SK-N-DZ (cell line): Measurements from ENCODE around the gene BSDC1. TPM values are rescaled to one million over a fixed set of nuclear protein-coding genes. Genes with fewer than 3 reads are reported as not detected.
A peak's percentile ranks its signal among the peaks of the same experiment; 100 is the strongest.
"Not testable (repeated sequence)": the region's sequence is repeated elsewhere in the genome, so short reads cannot be mapped to it uniquely, and the experiment has no call there.

Source experiments
- DNase-seq: peaks from one replicate; pipeline ENCODE4 v3.0.0-alpha.2; 2015; ENCODE audit warnings: low spot score
- polyA plus RNA-seq, 2 experiments: library from polyadenylated mRNA; depleted of rRNA; stranded (reverse); fragments of >200 nt; gene quantifications; 2 replicates each; pipeline ENCODE4 v1.2.3, GENCODE V29; 2014

BSDC1 gene
- 56.8 and 61.3 TPM in 2 replicates for polyA plus RNA-seq (2014; cell fraction: cytosol; rRNA removed)
- polyA plus RNA-seq (2014; cell fraction: nucleus; rRNA removed), result 58.1 and 69.7 TPM in 2 replicates

DNA sequence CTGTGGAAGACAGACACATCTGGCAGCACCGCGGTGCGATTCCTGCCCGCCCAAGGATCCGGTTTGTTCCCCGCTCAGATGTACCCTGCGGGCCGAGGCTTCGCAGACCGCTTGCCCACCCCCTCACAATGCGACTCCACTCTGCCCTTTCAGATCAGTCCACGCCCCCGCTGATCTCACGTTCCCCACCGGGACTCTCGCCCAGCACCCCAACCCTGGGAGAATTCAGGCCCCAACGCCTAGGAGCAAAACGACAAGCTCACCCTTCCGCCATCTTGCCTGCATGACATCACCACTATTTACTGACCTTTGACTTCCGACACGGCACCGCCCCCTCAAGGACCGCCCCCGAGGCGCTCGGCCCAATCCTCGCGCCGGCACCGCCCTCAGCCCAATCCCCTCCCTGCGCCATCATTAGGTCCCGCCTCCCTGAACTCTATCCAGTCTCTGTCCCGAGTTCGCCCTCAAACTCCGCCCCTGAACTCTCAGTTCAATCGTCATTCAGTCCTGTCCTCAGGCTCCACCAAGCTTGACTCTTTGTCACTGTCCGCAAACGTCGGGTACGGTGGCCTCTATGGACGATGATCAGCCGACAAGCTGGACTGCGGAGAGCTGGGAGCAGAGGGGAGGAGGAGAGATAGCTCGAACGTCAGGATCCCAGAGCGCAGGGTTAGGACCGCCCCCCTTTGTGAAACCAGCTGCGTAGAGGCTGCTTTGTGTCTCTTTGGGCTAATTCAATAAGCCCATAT lies at the start of gene BSDC1:
Gene BSDC1 (minus strand): TSS at position 301 of the 749 bp plus-strand sequence. CDS start 27 bp downstream, at position 274.
- peak; percentile 99 for DNase-seq

DNA sequence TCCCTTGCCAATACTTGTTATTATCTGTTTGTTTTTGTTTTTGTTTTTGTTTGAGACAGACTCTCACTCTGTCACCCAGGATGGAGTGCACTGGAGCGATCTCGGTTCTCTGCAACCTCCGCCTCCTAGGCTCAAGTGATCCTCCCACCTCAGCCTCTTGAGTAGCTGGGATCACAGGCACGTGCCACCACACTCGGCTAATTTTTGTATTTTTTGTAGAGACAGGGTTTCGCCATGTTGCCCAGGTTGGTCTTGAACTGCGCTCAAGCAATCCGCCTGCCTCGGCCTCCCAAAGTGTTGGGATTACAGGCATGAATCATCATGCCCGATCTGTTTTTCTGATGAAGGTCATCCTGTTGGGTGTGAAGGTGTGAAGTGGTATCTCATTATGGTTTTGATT lies 47.2 kb upstream of the BSDC1 start:
- DNase-seq, result not testable (repeated sequence)

- not testable (repeated sequence) for DNase-seq
These were observed 44.5 kb upstream of the BSDC1 start for GRCh38 chr1:32438777-32439176.

- no peak for DNase-seq
These were observed 43.9 kb upstream of the BSDC1 start for GRCh38 chr1:32438136-32438535.

- no peak for DNase-seq
These were observed 37.6 kb upstream of the BSDC1 start for GRCh38 chr1:32431736-32432400.

GRCh38 chr1:32427264-32427963 lies 33.2 kb upstream of the BSDC1 start:
- no peak for DNase-seq

GRCh38 chr1:32426489-32427255 lies 32.4 kb upstream of the BSDC1 start:
- DNase-seq, result peak; percentile 52

GRCh38 chr1:32421775-32422174 lies 27.5 kb upstream of the BSDC1 start:
- DNase-seq, result no peak

DNA sequence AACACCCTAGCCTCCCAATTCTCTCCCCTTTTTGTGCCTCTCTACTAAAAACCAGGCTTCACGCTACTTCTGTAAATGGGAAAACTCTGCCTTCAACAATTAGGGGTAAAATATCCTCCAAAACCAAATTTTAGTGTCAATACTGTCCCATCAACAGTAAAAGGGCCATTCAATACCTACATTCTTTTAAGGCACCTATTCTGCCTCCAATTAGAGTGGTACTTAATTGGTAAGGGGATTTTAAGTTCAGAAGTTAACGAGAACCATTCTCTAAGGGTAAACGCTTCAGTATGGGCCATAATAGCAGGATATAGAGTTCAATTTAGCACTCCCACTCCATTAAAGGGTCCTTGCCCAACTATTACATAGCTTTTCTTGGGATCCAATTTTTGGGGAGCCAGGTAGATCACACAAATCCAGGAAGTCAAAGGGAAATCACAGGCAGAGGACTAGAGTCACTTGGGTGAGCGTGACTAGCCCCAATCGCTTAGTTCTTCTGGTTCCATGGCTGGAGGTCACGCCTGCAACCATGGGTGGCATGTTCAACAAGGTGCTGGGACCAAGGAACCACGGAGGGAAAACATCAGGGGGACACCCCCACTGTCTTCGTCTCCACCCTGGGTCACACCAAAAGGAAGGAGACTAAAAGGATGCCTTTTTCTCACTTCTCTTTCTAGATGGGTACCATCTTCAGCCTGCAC lies 20.1 kb upstream of the BSDC1 start:
- no peak for DNase-seq

GRCh38 chr1:32413507-32414185 lies 19.4 kb upstream of the BSDC1 start:
- peak; percentile 72 for DNase-seq

GRCh38 chr1:32411261-32411660 lies 17.0 kb upstream of the BSDC1 start:
- no peak for DNase-seq

- no peak for DNase-seq
These were observed 12.4 kb upstream of the BSDC1 start for GRCh38 chr1:32406629-32407111.

- no peak for DNase-seq
These were observed 11.6 kb upstream of the BSDC1 start for GRCh38 chr1:32405672-32406467.

GRCh38 chr1:32404946-32405345 lies 10.7 kb upstream of the BSDC1 start:
- DNase-seq, result no peak

DNA sequence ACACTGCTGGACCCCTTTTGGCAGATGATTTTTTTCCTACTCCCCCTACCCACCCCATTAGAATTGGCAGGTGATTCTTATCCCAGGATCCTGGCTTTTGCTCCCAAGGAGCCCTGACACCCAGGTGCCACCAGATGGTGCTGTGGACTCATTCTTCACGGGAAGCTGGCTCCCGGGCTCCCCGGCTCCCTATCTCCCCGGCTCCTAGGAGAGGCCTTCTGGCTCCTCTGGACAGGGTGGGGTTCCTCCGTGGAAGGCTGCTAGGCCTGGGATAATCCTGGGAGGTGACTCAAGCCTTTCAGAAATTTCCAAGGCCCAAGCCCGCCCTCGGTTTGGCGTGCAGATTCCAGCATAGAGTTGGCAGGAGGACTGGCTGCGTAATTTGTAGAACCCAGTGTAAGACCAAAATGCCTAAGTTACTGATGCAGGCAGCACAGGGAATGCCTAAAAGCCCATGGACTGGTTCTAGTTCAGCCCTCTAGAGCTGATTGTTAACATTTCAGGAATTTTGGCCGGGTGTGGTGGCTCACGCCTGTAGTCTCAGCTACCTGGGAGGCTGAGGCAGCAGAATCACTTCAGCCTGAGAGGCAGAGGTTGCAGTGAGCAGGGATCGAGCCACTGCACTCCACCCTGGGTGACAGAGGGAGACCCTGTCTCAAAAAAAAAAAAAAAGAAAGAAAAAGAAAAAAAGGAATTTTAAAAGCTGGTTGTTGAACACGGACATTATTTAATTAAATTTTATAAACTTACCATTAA lies 6.8 kb upstream of the BSDC1 start:
- DNase-seq, result peak; percentile 80

DNA sequence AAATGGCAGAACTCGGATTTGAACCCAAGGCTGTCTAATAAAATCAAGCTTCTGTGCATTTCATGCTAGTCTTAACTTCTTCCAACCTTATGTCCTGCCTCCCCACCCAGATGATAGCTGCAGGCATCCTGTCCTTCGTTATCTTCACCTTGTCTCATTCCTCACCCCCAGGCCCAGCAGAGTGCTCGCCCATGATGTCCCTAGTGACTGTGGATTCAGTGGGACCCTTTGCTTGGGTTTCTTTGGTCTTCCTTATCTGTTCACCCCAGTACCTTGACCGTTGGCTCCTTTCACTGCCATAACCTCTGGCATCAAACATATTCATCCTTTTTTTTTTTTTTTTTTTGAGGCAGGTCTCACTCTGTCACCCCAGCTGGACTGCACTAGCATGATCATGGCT lies 5.6 kb upstream of the BSDC1 start:
- no peak for DNase-seq

GRCh38 chr1:32398401-32398800 lies 4.2 kb upstream of the BSDC1 start:
- DNase-seq, result no peak

DNA sequence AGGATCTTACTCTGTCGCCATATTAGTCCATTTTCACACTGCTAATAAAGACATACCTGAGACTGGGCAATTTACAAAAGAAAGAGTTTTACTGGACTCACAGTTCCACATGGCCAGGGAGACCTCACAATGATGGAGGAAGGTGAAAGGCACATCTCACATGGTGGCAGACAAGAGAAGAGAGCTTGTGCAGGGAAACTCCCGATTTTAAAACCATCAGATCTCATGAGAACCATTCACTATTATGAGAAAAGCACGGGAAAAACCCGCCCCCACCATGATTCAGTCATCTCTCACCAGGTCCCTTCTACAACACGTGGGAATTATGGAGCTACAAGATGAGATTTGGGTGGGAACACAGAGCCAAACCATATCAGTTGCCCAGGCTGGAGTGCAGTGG lies 2.3 kb upstream of the BSDC1 start:
- DNase-seq, result not testable (repeated sequence)
